ENCODE results near the gene GPNMB. TPM values are rescaled to one million over a fixed set of nuclear protein-coding genes. Genes with fewer than 3 reads are reported as not detected.

GPNMB gene
- total RNA-seq, 1 experiment from 2014 or later: 0.04 TPM

DNA sequence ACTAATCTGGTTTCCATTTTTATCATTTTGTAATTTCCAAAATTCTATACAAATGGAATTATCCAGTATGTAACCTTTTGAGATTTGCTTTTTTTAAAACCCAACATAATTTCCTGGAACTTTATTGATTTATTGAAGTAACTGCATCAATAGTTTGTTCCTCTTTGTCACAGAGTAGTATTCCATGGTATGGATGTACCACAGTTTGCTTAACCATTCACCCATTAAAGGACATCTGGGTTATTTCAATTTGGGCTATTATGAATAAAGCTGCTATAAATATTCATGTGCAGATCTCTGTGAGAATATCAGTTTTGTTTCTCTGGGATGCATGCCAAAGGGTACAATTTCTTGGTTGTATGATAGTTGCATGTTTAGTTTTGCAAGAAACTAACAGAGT lies 2.9 kb downstream of the GPNMB start:
- Histone ChIP-seq H3K4me2 (ENCODE audit: low read length) (no peak overlapping the region), H3K27ac (ENCODE audit: low read length) (no peak overlapping the region), H3K9ac (ENCODE audit: low read length) (no peak overlapping the region), H3K4me1 (ENCODE audit: insufficient read depth, low read length) (no peaks in the 10 kb centered on the region), H3K9me3 (ENCODE audit: low read length) (0 out of 2 replicates have a peak, but pooled peaks cover 4% of the 10 kb centered on the region), H4K20me1 (ENCODE audit: low read length) (no peaks in the 10 kb centered on the region), H3K36me3 (ENCODE audit: low read depth, low read length) (no peaks in the 10 kb centered on the region), H3K27me3 (ENCODE audit: low read length) (peaks cover 16% of the 10 kb centered on the region; the same call in 1 of the 2 replicates), H3K4me3 (ENCODE audit: low read length) (no peak overlapping the region), H2AFZ (ENCODE audit: low read length) (no peak overlapping the region), H3K79me2 (ENCODE audit: low read length) (no peaks in the 10 kb centered on the region), H3F3A (ENCODE audit: low read length, unreplicated experiment) (no peaks in the 10 kb centered on the region), H3K9me2 (replicated peaks; ENCODE audit: low read length) (no peaks in the 10 kb centered on the region)
- no peak for TF ChIP-seq EZH2 (IDR thresholded peaks at IDR 0.05; ENCODE audit: low read length, unreplicated experiment)
- TF ChIP-seq, protein P1, sequence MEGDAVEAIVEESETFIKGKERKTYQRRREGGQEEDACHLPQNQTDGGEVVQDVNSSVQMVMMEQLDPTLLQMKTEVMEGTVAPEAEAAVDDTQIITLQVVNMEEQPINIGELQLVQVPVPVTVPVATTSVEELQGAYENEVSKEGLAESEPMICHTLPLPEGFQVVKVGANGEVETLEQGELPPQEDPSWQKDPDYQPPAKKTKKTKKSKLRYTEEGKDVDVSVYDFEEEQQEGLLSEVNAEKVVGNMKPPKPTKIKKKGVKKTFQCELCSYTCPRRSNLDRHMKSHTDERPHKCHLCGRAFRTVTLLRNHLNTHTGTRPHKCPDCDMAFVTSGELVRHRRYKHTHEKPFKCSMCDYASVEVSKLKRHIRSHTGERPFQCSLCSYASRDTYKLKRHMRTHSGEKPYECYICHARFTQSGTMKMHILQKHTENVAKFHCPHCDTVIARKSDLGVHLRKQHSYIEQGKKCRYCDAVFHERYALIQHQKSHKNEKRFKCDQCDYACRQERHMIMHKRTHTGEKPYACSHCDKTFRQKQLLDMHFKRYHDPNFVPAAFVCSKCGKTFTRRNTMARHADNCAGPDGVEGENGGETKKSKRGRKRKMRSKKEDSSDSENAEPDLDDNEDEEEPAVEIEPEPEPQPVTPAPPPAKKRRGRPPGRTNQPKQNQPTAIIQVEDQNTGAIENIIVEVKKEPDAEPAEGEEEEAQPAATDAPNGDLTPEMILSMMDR (conservative IDR thresholded peaks at IDR 0.05; ENCODE audit: low read depth, low read length): no peak
- TF ChIP-seq EZH2phosphoT487 (IDR thresholded peaks at IDR 0.05; ENCODE audit: borderline replicate concordance, low read length): no peak
- POLR2A ChIA-PET (ENCODE audit: unreplicated experiment): no interaction called here
- ATAC-seq: no peak
- no peak for DNase-seq
- CTCF ChIA-PET: interaction anchor here (0.6 kb wide), 1 partner anchor 30 kb away, joined by 3 read pairs; no protein-coding TSS in a partner anchor
- no TSS peak for BruUV-seq (replicated peaks)
- intact Hi-C loops (cut with micrococcal nuclease): no loop called here

DNA sequence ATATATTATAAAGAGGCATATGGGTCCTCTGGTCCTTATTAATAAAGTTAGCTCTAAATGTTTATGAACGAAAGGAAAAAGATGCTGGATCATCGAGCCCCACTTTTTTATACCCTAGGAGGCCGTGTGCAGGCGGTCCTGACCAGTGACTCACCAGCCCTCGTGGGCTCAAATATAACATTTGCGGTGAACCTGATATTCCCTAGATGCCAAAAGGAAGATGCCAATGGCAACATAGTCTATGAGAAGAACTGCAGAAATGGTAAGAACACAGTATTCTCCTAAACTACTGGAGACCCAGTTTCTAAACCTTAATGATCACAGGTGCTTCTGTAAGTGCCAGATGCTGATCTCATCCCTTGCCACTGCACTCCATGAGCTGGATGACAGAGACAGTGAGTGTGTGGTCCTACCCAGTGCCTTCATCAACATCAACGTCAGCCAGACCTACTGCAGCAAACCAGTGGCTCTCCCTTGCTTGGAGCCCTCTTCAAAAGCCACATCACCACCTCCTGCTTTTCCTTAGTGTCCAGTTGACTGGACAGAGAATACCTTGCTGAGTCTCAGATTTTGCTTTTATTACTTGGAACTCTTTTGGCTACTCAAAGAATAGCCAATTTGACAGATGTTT lies 7.6 kb downstream of the GPNMB start:
- no peaks in the 10 kb centered on the region for H3K4me1 ChIP-seq (ENCODE audit: insufficient read depth, low read length)
- H3K27ac ChIP-seq (ENCODE audit: low read length): no peak overlapping the region
- no peak overlapping the region for H2AFZ ChIP-seq (ENCODE audit: low read length)
- no peaks in the 10 kb centered on the region for H3K9me2 ChIP-seq (replicated peaks; ENCODE audit: low read length)
- TF ChIP-seq, protein P1 (conservative IDR thresholded peaks at IDR 0.05; ENCODE audit: low read depth, low read length): no peak
- TF ChIP-seq EZH2phosphoT487 (IDR thresholded peaks at IDR 0.05; ENCODE audit: borderline replicate concordance, low read length) (no peak), EZH2 (IDR thresholded peaks at IDR 0.05; ENCODE audit: low read length, unreplicated experiment) (no peak)
- DNase-seq: no peak
- ChIA-PET POLR2A (ENCODE audit: unreplicated experiment) (no interaction called here), CTCF (interaction anchor here (0.6 kb wide), 1 partner anchor 48 kb away, joined by 3 read pairs; no protein-coding TSS in a partner anchor)
- H3F3A ChIP-seq (ENCODE audit: low read length, unreplicated experiment): no peaks in the 10 kb centered on the region
- no peak for ATAC-seq
- no TSS peak for BruUV-seq (replicated peaks)
- H3K9ac ChIP-seq (ENCODE audit: low read length): no peak overlapping the region
- H3K4me3 ChIP-seq (ENCODE audit: low read length): no peak overlapping the region
- H3K36me3 ChIP-seq (ENCODE audit: low read depth, low read length): no peaks in the 10 kb centered on the region
- no peaks in the 10 kb centered on the region for H4K20me1 ChIP-seq (ENCODE audit: low read length)
- intact Hi-C loops (cut with micrococcal nuclease): no loop called here
- no peaks in the 10 kb centered on the region for H3K79me2 ChIP-seq (ENCODE audit: low read length)
- 0 out of 2 replicates have a peak, but pooled peaks cover 4% of the 10 kb centered on the region for H3K9me3 ChIP-seq (ENCODE audit: low read length)
- H3K27me3 ChIP-seq (ENCODE audit: low read length): peaks cover 19% of the 10 kb centered on the region
- H3K4me2 ChIP-seq (ENCODE audit: low read length): no peak overlapping the region

DNA sequence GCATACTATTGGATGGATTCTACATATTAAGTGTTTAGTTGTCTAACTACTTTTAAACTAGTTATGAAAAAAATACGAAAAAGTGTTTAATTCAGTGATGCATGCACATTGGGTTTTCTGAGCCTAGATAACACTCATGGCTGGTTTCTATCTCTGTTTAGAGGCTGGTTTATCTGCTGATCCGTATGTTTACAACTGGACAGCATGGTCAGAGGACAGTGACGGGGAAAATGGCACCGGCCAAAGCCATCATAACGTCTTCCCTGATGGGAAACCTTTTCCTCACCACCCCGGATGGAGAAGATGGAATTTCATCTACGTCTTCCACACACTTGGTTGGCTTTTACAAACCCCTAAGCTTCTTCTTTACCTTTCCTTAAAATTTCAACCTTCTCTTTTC lies 10.2 kb downstream of the GPNMB start:
- no peak overlapping the region for H3K4me3 ChIP-seq (ENCODE audit: low read length)
- H3K4me1 ChIP-seq (ENCODE audit: insufficient read depth, low read length): no peaks in the 10 kb centered on the region
- no peaks in the 10 kb centered on the region for H3K36me3 ChIP-seq (ENCODE audit: low read depth, low read length)
- H3K9me3 ChIP-seq (ENCODE audit: low read length): 0 out of 2 replicates have a peak, but pooled peaks cover 4% of the 10 kb centered on the region
- no TSS peak for BruUV-seq (replicated peaks)
- no peak overlapping the region for H2AFZ ChIP-seq (ENCODE audit: low read length)
- TF ChIP-seq EZH2 (IDR thresholded peaks at IDR 0.05; ENCODE audit: low read length, unreplicated experiment): no peak
- TF ChIP-seq EZH2phosphoT487 (IDR thresholded peaks at IDR 0.05; ENCODE audit: borderline replicate concordance, low read length): no peak
- TF ChIP-seq, protein P1 (conservative IDR thresholded peaks at IDR 0.05; ENCODE audit: low read depth, low read length): no peak
- ChIA-PET POLR2A (ENCODE audit: unreplicated experiment) (no interaction called here), CTCF (no interaction called here)
- no peak overlapping the region for H3K9ac ChIP-seq (ENCODE audit: low read length)
- DNase-seq: no peak
- no peak for ATAC-seq
- H3F3A ChIP-seq (ENCODE audit: low read length, unreplicated experiment): no peaks in the 10 kb centered on the region
- H3K79me2 ChIP-seq (ENCODE audit: low read length): no peaks in the 10 kb centered on the region
- no peaks in the 10 kb centered on the region for H4K20me1 ChIP-seq (ENCODE audit: low read length)
- H3K27me3 ChIP-seq (ENCODE audit: low read length): peaks cover 10% of the 10 kb centered on the region
- intact Hi-C loops (cut with micrococcal nuclease): no loop called here
- no peaks in the 10 kb centered on the region for H3K9me2 ChIP-seq (replicated peaks; ENCODE audit: low read length)
- H3K4me2 ChIP-seq (ENCODE audit: low read length): no peak overlapping the region
- H3K27ac ChIP-seq (ENCODE audit: low read length): no peak overlapping the region
